Lower leg skin (tissue), 3 donors: ENCODE results near the gene IFT88.

Source experiments
- POLR2A ChIP-seq, 2 donors: fragments of 450-650 bp; IDR thresholded peaks; one replicate each; pipeline ENCODE4 v1.6.1; 2016 to 2017; ENCODE audit warnings: antibody characterized with exemption in 2 of 2, mild to moderate bottlenecking in 1 of 2, moderate library complexity in 1 of 2
- TF ChIP-seq, protein P1 (sequence below), 3 donors: fragments of 450-650 bp; IDR thresholded peaks; one replicate each; pipeline ENCODE4 v1.5.1; 2016; ENCODE audit warnings: antibody characterized with exemption in 3 of 3, mild to moderate bottlenecking in 3 of 3, moderate library complexity in 2 of 3

GRCh38 chr13:20534038-20534608 is 32.8 kb upstream of the IFT88 start:
- TF ChIP-seq POLR2A (IDR thresholded peaks at IDR 0.05), result no peak
- TF ChIP-seq, protein P1, sequence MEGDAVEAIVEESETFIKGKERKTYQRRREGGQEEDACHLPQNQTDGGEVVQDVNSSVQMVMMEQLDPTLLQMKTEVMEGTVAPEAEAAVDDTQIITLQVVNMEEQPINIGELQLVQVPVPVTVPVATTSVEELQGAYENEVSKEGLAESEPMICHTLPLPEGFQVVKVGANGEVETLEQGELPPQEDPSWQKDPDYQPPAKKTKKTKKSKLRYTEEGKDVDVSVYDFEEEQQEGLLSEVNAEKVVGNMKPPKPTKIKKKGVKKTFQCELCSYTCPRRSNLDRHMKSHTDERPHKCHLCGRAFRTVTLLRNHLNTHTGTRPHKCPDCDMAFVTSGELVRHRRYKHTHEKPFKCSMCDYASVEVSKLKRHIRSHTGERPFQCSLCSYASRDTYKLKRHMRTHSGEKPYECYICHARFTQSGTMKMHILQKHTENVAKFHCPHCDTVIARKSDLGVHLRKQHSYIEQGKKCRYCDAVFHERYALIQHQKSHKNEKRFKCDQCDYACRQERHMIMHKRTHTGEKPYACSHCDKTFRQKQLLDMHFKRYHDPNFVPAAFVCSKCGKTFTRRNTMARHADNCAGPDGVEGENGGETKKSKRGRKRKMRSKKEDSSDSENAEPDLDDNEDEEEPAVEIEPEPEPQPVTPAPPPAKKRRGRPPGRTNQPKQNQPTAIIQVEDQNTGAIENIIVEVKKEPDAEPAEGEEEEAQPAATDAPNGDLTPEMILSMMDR (IDR thresholded peaks at IDR 0.05), result no peak
